Loucy (cell line): ENCODE results near the gene CCDC86.
A peak's percentile ranks its signal among the peaks of the same experiment; 100 is the strongest.

Source experiments
- H2AFZ ChIP-seq: fragments of 200-600 bp; sonication (generic); 2 replicates; pipeline ENCODE4 v1.6.0; 2016; ENCODE audit warnings: antibody characterized with exemption, mild to moderate bottlenecking, low read length, moderate library complexity
- H3F3A ChIP-seq: fragments of 200-600 bp; 2 replicates; pipeline ENCODE4 v1.6.0; 2016; ENCODE audit warnings: antibody characterized with exemption, low read depth, mild to moderate bottlenecking
- H3K27me3 ChIP-seq: fragments of 200-600 bp; sonication (generic); 2 replicates; pipeline ENCODE4 v1.6.1; 2014; ENCODE audit warnings: low read length, mild to moderate bottlenecking; ENCODE audit not compliant: insufficient read depth, poor library complexity, severe bottlenecking
- H3K36me3 ChIP-seq: fragments of 200-600 bp; sonication (generic); 2 replicates; pipeline ENCODE4 v1.6.1; 2016; ENCODE audit warnings: low read length; ENCODE audit not compliant: insufficient read depth
- H3K4me1 ChIP-seq: fragments of 200-600 bp; sonication (generic); 2 replicates; pipeline ENCODE4 v1.5.1; 2014; ENCODE audit warnings: low read length, mild to moderate bottlenecking; ENCODE audit not compliant: insufficient read depth, poor library complexity, severe bottlenecking
- H3K4me2 ChIP-seq: fragments of 200-600 bp; sonication (generic); 2 replicates; pipeline ENCODE4 v1.6.0; 2014; ENCODE audit warnings: antibody characterized with exemption, low read length, low read depth, mild to moderate bottlenecking; ENCODE audit not compliant: poor library complexity, severe bottlenecking
- H3K4me3 ChIP-seq: fragments of 200-600 bp; sonication (generic); 2 replicates; pipeline ENCODE4 v1.5.1; 2014; ENCODE audit warnings: low read length, mild to moderate bottlenecking, mixed read lengths; ENCODE audit not compliant: poor library complexity, severe bottlenecking
- H3K79me2 ChIP-seq: fragments of 200-600 bp; sonication (generic); 2 replicates; pipeline ENCODE4 v1.6.1; 2014; ENCODE audit warnings: low read length; ENCODE audit not compliant: insufficient read depth
- H3K9ac ChIP-seq: fragments of 200-600 bp; sonication (generic); 2 replicates; pipeline ENCODE4 v1.6.0; 2014; ENCODE audit warnings: mild to moderate bottlenecking, low read depth, low read length, moderate library complexity; ENCODE audit not compliant: poor library complexity, severe bottlenecking
- H3K9me2 ChIP-seq: fragments of 200-600 bp; sonication (generic); replicated peaks from 2 replicates; pipeline ENCODE4 v1.6.1; 2016; ENCODE audit warnings: low read depth, low read length, mixed read lengths
- H3K9me3 ChIP-seq: fragments of 200-600 bp; sonication (generic); 2 replicates; pipeline ENCODE4 v1.6.1; 2014; ENCODE audit warnings: mild to moderate bottlenecking, antibody characterized with exemption, low read length, low read depth; ENCODE audit not compliant: insufficient read depth
- H4K20me1 ChIP-seq: fragments of 200-600 bp; sonication (generic); 2 replicates; pipeline ENCODE4 v1.6.0; 2014; ENCODE audit warnings: antibody characterized with exemption, low read length, mild to moderate bottlenecking; ENCODE audit not compliant: insufficient read depth, poor library complexity, severe bottlenecking
- EZH2phosphoT487 ChIP-seq: fragments of 200-600 bp; IDR thresholded peaks from 2 replicates; pipeline ENCODE4 v1.6.1; 2018; ENCODE audit warnings: antibody characterized with exemption, mild to moderate bottlenecking, moderate library complexity, borderline replicate concordance
- TF ChIP-seq, protein P1 (sequence below): fragments of 200-600 bp; sonication (generic); conservative IDR thresholded peaks from 2 replicates; pipeline ENCODE4 v1.5.1; 2014; ENCODE audit warnings: mild to moderate bottlenecking, antibody characterized with exemption, low read length

CCDC86 gene

DNA sequence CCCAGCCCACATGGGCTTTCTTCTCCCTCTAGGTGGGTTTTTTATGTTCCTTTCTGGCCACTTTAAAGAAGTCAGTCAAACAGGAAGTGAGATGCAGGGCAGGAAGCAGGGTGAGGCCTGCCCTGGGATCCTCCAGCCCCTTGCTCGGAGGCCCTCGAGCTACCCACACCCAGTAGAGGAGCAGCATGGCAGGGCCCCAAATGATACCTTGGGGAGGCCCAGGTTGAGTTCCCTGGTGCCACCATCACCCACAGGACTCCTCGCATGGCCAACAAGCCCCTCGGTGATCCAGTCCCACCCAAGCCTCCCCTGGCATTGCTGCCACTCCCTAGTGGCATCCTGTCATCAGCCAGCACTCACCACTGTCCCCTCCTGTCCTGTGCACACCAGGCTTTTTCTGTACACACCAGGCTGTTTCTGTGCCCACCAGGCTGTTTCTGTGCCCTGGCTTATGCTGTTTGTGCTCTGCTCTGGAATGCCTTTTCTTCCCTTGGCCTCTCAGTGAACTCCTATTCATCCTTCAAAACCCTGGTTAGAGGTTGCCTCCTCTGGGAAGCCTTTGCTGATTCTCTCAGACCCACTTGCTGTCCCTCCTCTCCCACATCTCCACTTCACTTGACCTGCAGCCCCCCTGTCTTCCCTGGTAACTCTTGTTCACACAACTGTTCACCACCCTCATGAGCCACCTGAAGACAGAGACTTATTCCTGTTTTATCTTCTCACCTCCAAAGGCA lies 17.0 kb downstream of the CCDC86 start:
- Histone ChIP-seq H3K9me2 (no peaks in the 10 kb centered on the region), H3K79me2 (peaks cover 16% of the 10 kb centered on the region), H2AFZ (no peak overlapping the region), H3K4me3 (peak overlapping the region; percentile 50), H3K36me3 (no peaks in the 10 kb centered on the region), H3K4me1 (peaks cover 71% of the 10 kb centered on the region), H3K9me3 (no peaks in the 10 kb centered on the region), H3K4me2 (peak overlapping the region; percentile 70), H3F3A (no peaks in the 10 kb centered on the region), H3K27me3 (no peaks in the 10 kb centered on the region), H4K20me1 (no peaks in the 10 kb centered on the region), H3K9ac (peak overlapping the region; percentile 66)
- no peak for TF ChIP-seq EZH2phosphoT487
- TF ChIP-seq, protein P1, sequence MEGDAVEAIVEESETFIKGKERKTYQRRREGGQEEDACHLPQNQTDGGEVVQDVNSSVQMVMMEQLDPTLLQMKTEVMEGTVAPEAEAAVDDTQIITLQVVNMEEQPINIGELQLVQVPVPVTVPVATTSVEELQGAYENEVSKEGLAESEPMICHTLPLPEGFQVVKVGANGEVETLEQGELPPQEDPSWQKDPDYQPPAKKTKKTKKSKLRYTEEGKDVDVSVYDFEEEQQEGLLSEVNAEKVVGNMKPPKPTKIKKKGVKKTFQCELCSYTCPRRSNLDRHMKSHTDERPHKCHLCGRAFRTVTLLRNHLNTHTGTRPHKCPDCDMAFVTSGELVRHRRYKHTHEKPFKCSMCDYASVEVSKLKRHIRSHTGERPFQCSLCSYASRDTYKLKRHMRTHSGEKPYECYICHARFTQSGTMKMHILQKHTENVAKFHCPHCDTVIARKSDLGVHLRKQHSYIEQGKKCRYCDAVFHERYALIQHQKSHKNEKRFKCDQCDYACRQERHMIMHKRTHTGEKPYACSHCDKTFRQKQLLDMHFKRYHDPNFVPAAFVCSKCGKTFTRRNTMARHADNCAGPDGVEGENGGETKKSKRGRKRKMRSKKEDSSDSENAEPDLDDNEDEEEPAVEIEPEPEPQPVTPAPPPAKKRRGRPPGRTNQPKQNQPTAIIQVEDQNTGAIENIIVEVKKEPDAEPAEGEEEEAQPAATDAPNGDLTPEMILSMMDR = no peak

GRCh38 chr11:60859616-60860250 lies 17.8 kb downstream of the CCDC86 start:
- H3K27me3 ChIP-seq = no peaks in the 10 kb centered on the region
- peaks cover 7% of the 10 kb centered on the region; the same call in 1 of the 2 replicates for H3F3A ChIP-seq
- peaks cover 73% of the 10 kb centered on the region for H3K4me1 ChIP-seq

DNA sequence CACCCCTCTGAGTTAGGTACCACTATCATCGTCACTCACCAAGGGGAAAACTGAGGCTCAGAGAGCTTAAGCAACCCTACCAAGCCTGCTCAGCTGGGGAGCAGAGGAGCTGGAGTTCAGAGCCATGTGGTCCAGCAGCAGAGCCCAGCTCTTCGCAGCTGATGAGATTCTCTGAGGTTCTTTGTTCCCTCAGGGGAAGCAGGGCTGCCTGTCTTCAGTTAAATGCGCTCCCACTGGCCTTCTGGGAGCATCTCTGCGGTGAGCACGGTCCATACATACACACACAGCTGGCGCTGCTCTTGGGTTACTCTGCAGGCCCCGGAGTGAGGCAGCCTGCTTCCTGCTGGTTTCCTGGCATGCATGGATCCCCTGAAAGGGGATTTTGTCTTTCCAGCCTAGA lies 19.0 kb downstream of the CCDC86 start:
- no peaks in the 10 kb centered on the region for H3K9me3 ChIP-seq
- H3K4me2 ChIP-seq = no peak overlapping the region
- H3K36me3 ChIP-seq = no peaks in the 10 kb centered on the region
- H3K79me2 ChIP-seq = no peaks in the 10 kb centered on the region
- no peak for TF ChIP-seq EZH2phosphoT487
- TF ChIP-seq, protein P1 = no peak
- H3F3A ChIP-seq = peaks cover 7% of the 10 kb centered on the region; the same call in 1 of the 2 replicates
- H3K4me1 ChIP-seq = peaks cover 69% of the 10 kb centered on the region
- no peak overlapping the region for H3K4me3 ChIP-seq
- no peak overlapping the region for H2AFZ ChIP-seq
- no peaks in the 10 kb centered on the region for H4K20me1 ChIP-seq
- H3K27me3 ChIP-seq = no peaks in the 10 kb centered on the region
- H3K9me2 ChIP-seq = no peaks in the 10 kb centered on the region
- no peak overlapping the region for H3K9ac ChIP-seq

More at GRCh38 chr11:60859616-60860250, 17.8 kb downstream of the CCDC86 start:
- H3K36me3 ChIP-seq = no peaks in the 10 kb centered on the region
- no peak overlapping the region for H3K4me3 ChIP-seq
- H3K9ac ChIP-seq = peak overlapping the region; percentile 66
- H3K9me2 ChIP-seq = no peaks in the 10 kb centered on the region
- TF ChIP-seq, protein P1 = no peak
- no peak for TF ChIP-seq EZH2phosphoT487
- H3K79me2 ChIP-seq = peaks cover 9% of the 10 kb centered on the region
- H4K20me1 ChIP-seq = no peaks in the 10 kb centered on the region
- no peak overlapping the region for H2AFZ ChIP-seq
- H3K9me3 ChIP-seq = no peaks in the 10 kb centered on the region
- peak overlapping the region; percentile 70 for H3K4me2 ChIP-seq
